HG03354 (cell line): Measurements from ENCODE around the gene RBP2.

ENCODE experiments used
- ATAC-seq: cut with Tn5 transposase; IDR thresholded peaks from one replicate; pipeline ENCODE4 v1.9.1; 2021; ENCODE audit warnings: mild to moderate bottlenecking; ENCODE audit not compliant: unreplicated experiment, poor library complexity, severe bottlenecking

The RBP2 gene

GRCh38 chr3:139482206-139482605, 5.9 kb upstream of the RBP2 start:
- ATAC-seq, result no peak

- no peak for ATAC-seq
Observed at GRCh38 chr3:139481116-139481515, 4.8 kb upstream of the RBP2 start.

- ATAC-seq, result no peak
Observed at GRCh38 chr3:139480585-139480984, 4.3 kb upstream of the RBP2 start.

- ATAC-seq, result no peak
Observed at GRCh38 chr3:139477710-139478640, 1.7 kb upstream of the RBP2 start.

GRCh38 chr3:139473155-139473771, 3.1 kb downstream of the RBP2 start:
- ATAC-seq, result no peak

- no peak for ATAC-seq
Observed at GRCh38 chr3:139472380-139473010, 3.8 kb downstream of the RBP2 start.

- ATAC-seq, result no peak
Observed at GRCh38 chr3:139470199-139470598, 6.1 kb downstream of the RBP2 start.

GRCh38 chr3:139468399-139468798, 7.9 kb downstream of the RBP2 start:
- no peak for ATAC-seq

- ATAC-seq, result no peak
Observed at GRCh38 chr3:139466360-139466759, 10.0 kb downstream of the RBP2 start.

GRCh38 chr3:139465636-139466035, 10.7 kb downstream of the RBP2 start:
- no peak for ATAC-seq

GRCh38 chr3:139463466-139463865, 12.8 kb downstream of the RBP2 start:
- ATAC-seq, result no peak

GRCh38 chr3:139460529-139460928, 15.8 kb downstream of the RBP2 start:
- no peak for ATAC-seq

GRCh38 chr3:139460076-139460475, 16.2 kb downstream of the RBP2 start:
- ATAC-seq, result no peak

GRCh38 chr3:139458348-139458747, 18.0 kb downstream of the RBP2 start:
- no peak for ATAC-seq

- ATAC-seq, result no peak
Observed at GRCh38 chr3:139457066-139457465, 19.2 kb downstream of the RBP2 start.

GRCh38 chr3:139456386-139456785, 19.9 kb downstream of the RBP2 start:
- no peak for ATAC-seq

GRCh38 chr3:139455855-139456254, 20.5 kb downstream of the RBP2 start:
- peak; percentile 65 for ATAC-seq

GRCh38 chr3:139455206-139455605, 21.1 kb downstream of the RBP2 start:
- ATAC-seq, result no peak

GRCh38 chr3:139454346-139454745, 22.0 kb downstream of the RBP2 start:
- ATAC-seq, result no peak

- ATAC-seq, result no peak
Observed at GRCh38 chr3:139450159-139450558, 26.2 kb downstream of the RBP2 start.

- ATAC-seq, result no peak
Observed at GRCh38 chr3:139449566-139449965, 26.8 kb downstream of the RBP2 start.
